Osteocyte (in vitro differentiated cells): ENCODE results near the gene BLTP2. TPM values are rescaled to one million over a fixed set of nuclear protein-coding genes. Genes with fewer than 3 reads are reported as not detected.

Source experiments
- DNase-seq: peaks from one replicate; pipeline ENCODE4 v3.0.0; 2021; ENCODE audit warnings: mixed read lengths; ENCODE audit not compliant: unreplicated experiment; ENCODE audit errors: extremely low spot score
- H3K27ac Mint-ChIP-seq: one replicate; pipeline ENCODE4 v1.8.0; 2021; ENCODE audit warnings: mild to moderate bottlenecking, mixed read lengths; ENCODE audit not compliant: unreplicated experiment
- H3K27me3 Mint-ChIP-seq: one replicate; pipeline ENCODE4 v1.8.0; 2021; ENCODE audit warnings: mixed read lengths; ENCODE audit not compliant: unreplicated experiment
- H3K36me3 Mint-ChIP-seq: one replicate; pipeline ENCODE4 v1.8.0; 2021; ENCODE audit warnings: mixed read lengths; ENCODE audit not compliant: unreplicated experiment
- H3K4me1 Mint-ChIP-seq: one replicate; pipeline ENCODE4 v1.8.0; 2021; ENCODE audit warnings: mixed read lengths; ENCODE audit not compliant: unreplicated experiment
- H3K4me3 Mint-ChIP-seq: one replicate; pipeline ENCODE4 v1.8.0; 2021; ENCODE audit warnings: mild to moderate bottlenecking, moderate library complexity, mixed read lengths; ENCODE audit not compliant: unreplicated experiment
- H3K9me3 Mint-ChIP-seq: one replicate; pipeline ENCODE4 v1.8.0; 2021; ENCODE audit warnings: mixed read lengths; ENCODE audit not compliant: unreplicated experiment
- CTCF ChIP-seq: fragments of 200-600 bp; sonication (generic); IDR thresholded peaks from 2 replicates; pipeline ENCODE4 v1.5.0; 2021; ENCODE audit warnings: antibody characterized with exemption, mild to moderate bottlenecking, moderate library complexity
- long read RNA-seq: library from polyadenylated mRNA; unstranded; transcript quantifications from one replicate; pipeline ENCODE4 v2.0.0, GENCODE V29; 2021
- total RNA-seq: library from RNA; stranded (reverse); gene quantifications from 2 replicates; pipeline ENCODE4 v1.2.1, GENCODE V29; 2021

BLTP2 gene
- 159 and 173 TPM in 2 replicates for total RNA-seq
- long read RNA-seq, transcript KIAA0100-210 (11 exons, 1,582 nt), result major isoform, 5 of 29 reads
- long read RNA-seq, partial matches to known transcripts, result 20 of 29 reads
- long read RNA-seq, other reads (novel, unspliced or antisense), result 4 of 29 reads

DNA sequence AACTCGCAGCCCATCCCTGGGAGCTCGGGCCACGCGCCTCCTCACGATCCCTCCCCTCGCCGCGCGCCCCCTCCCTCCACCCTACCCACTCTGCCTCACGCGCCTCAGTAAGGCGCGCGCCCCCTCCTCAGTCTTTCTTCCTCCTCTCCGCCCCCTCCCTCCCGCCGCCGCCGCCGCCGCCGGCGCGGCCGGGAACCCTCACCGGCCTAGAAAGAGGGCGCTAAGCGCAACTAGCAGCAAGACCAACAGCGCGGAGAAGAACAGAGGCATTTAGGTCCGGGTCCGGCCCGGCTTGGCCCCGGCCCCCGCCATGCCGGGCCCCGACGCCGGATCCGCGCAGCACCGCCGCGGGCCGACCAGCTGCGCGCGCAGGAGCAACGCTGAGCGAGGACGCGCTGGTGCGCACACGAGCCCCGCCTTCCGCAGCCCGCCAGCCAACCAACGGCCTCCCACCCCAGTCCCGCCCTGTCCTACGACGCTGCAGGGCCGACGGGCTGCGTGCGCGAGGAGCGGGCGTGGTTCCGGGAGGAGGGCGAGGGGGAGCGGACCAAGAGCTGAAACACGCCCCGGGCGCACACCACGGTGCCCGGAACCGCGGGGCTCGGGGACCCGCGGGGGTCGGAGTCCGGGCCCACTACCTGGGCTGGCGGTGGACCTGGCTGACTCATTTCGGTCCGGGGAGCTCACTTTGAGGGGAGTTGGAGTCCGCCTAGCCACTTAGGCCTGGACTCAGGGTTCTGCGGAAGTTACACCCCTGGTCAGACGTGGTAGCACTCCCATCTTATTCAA is at the start of gene BLTP2:
BLTP2 (minus strand) TSS at position 372 of the 789 bp plus-strand sequence; CDS start at position 270, 102 bp downstream.
- peak; percentile 98 for DNase-seq
- Mint-ChIP-seq H3K27ac (peak within 1 kb of the TSS; percentile 96), H3K4me1 (peaks cover 29% of the 10 kb centered on the region), H3K27me3 (no peaks in the 10 kb centered on the region), H3K4me3 (peak within 1 kb of the TSS; percentile 87), H3K9me3 (no peaks in the 10 kb centered on the region), H3K36me3 (peaks cover 19% of the 10 kb centered on the region)
- no peak for TF ChIP-seq CTCF

DNA sequence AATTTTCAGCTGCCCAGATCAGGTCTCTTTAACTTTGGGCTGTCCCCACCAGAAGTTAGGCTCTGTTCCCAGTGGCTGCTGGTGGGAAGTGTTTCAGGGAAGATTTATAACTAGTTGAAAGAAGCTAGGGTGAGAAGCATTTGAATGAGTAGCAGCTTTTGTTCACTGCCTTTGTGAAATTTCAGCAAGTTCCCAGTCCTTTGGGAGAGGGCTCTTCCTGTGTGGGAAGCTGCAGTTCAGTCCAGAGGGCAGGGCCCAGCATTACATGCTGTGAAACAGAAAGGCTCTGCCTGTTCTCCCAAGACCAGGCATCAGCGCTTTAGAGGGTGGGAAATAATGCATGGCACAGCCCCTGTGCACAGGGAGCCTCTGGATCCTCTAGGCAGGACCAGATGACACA is 48.9 kb upstream of the BLTP2 start:
- no peak for TF ChIP-seq CTCF
- H3K36me3 Mint-ChIP-seq, result peaks cover 40% of the 10 kb centered on the region

DNA sequence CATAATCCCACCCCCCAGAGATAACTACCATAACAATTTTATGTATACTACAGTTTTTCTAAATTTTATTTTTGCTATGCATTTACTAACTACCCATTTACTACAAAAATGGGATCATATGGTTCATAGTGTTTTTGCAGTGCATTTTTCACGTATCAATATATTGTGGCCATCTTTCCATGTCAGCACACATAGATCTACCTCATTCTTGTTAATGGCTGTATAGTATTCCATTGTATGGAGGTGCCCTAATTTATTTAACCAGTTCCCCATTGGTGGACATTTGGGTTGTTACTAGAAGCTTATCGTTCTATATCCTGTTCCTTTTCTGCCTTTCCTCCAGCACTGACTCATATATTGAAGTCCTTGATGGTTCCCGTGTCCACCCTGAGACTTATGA is 44.1 kb upstream of the BLTP2 start:
- H3K27me3 Mint-ChIP-seq, result no peaks in the 10 kb centered on the region
- no peak for DNase-seq
- H3K9me3 Mint-ChIP-seq, result no peaks in the 10 kb centered on the region
- H3K4me3 Mint-ChIP-seq, result no peak overlapping the region
- no peak overlapping the region for H3K27ac Mint-ChIP-seq
- peaks cover 67% of the 10 kb centered on the region for H3K36me3 Mint-ChIP-seq
- no peaks in the 10 kb centered on the region for H3K4me1 Mint-ChIP-seq
- TF ChIP-seq CTCF, result no peak

More for the DNA sequence above, 48.9 kb upstream of the BLTP2 start:
- Mint-ChIP-seq H3K9me3 (no peaks in the 10 kb centered on the region), H3K27me3 (no peaks in the 10 kb centered on the region), H3K4me1 (no peaks in the 10 kb centered on the region), H3K4me3 (no peak overlapping the region), H3K27ac (no peak overlapping the region)
- DNase-seq, result no peak

DNA sequence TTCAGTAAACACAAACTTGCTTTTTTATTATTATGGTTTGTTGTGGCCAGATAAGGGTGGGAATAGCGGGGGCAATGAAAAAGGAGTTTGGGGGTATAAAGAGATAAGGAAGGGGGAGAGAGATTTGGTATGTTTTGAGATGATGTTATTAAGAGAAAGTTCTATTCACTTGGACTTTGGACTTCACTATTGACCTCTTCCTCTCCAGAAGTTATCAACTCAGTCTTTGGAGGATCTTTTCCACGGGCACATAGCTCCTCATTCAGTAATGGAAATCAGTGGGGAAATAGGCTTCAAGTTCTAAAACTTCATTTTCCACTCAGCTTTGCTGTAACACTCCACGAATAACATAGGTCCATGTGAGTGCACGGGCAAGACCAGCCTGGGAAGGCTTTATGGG is 43.5 kb upstream of the BLTP2 start:
- TF ChIP-seq CTCF, result no peak
- Mint-ChIP-seq H3K27me3 (no peaks in the 10 kb centered on the region), H3K9me3 (no peaks in the 10 kb centered on the region), H3K4me1 (no peaks in the 10 kb centered on the region), H3K4me3 (no peak overlapping the region), H3K27ac (no peak overlapping the region), H3K36me3 (peaks cover 65% of the 10 kb centered on the region)
- no peak for DNase-seq

GRCh38 chr17:28686296-28686695 is 41.3 kb upstream of the BLTP2 start:
- no peaks in the 10 kb centered on the region for H3K27me3 Mint-ChIP-seq
- no peaks in the 10 kb centered on the region for H3K4me1 Mint-ChIP-seq
- H3K36me3 Mint-ChIP-seq, result peaks cover 72% of the 10 kb centered on the region
- H3K4me3 Mint-ChIP-seq, result no peak overlapping the region
- H3K27ac Mint-ChIP-seq, result no peak overlapping the region
- no peak for TF ChIP-seq CTCF
- no peak for DNase-seq
- H3K9me3 Mint-ChIP-seq, result no peaks in the 10 kb centered on the region
